Karpas-422 (cell line): ENCODE results near the gene UGT1A7. TPM values are rescaled to one million over a fixed set of nuclear protein-coding genes. Genes with fewer than 3 reads are reported as not detected.

Experiments
- total RNA-seq: library from RNA; depleted of rRNA; stranded (reverse); fragments of >200 nt; shearing (Covaris generic); gene quantifications from 2 replicates; pipeline ENCODE4 v1.2.3, GENCODE V29; 2014; ENCODE audit warnings: low replicate concordance; rRNA removed

UGT1A7 gene
- total RNA-seq, 1 experiment from 2014 or later = not detected

Other genes starting within 250 kb of the UGT1A7 start
- 7.9 and 9.5 TPM in 2 replicates for gene USP40, start 115.1 kb upstream of the UGT1A7 start, total RNA-seq
- gene UGT1A8, start 64.3 kb upstream of the UGT1A7 start, total RNA-seq = 0.18 TPM in 1 of 2 replicates, not detected in the other
- gene UGT1A10, start 45.5 kb upstream of the UGT1A7 start, total RNA-seq = 0.11 and 0.14 TPM in 2 replicates
- gene UGT1A9, start 10.0 kb upstream of the UGT1A7 start, total RNA-seq = not detected in 2 replicates
- gene UGT1A6, start 11.0 kb downstream of the UGT1A7 start, total RNA-seq = not detected in 2 replicates
- gene UGT1A5, start 31.0 kb downstream of the UGT1A7 start, total RNA-seq = not detected in 2 replicates
- not detected in 2 replicates for gene UGT1A4, start 36.8 kb downstream of the UGT1A7 start, total RNA-seq
- gene UGT1A3, start 47.1 kb downstream of the UGT1A7 start, total RNA-seq = not detected in 2 replicates
- gene UGT1A1, start 78.4 kb downstream of the UGT1A7 start, total RNA-seq = not detected in 2 replicates
- 1.9 and 2.6 TPM in 2 replicates for gene MROH2A, start 96.4 kb downstream of the UGT1A7 start, total RNA-seq
- 16.5 and 29.0 TPM in 2 replicates for gene HJURP, start 172.6 kb downstream of the UGT1A7 start, total RNA-seq
- gene TRPM8, start 235.5 kb downstream of the UGT1A7 start, total RNA-seq = not detected in 2 replicates